GM19328 (cell line): Measurements from ENCODE around the gene FHIT.
"Not testable (repeated sequence)": the region's sequence is repeated elsewhere in the genome, so short reads cannot be mapped to it uniquely, and the experiment has no call there.

Experiments used
- ATAC-seq: cut with Tn5 transposase; IDR thresholded peaks from one replicate; pipeline ENCODE4 v1.9.1; 2021; ENCODE audit warnings: mild to moderate bottlenecking, moderate library complexity; ENCODE audit not compliant: unreplicated experiment

FHIT gene

DNA sequence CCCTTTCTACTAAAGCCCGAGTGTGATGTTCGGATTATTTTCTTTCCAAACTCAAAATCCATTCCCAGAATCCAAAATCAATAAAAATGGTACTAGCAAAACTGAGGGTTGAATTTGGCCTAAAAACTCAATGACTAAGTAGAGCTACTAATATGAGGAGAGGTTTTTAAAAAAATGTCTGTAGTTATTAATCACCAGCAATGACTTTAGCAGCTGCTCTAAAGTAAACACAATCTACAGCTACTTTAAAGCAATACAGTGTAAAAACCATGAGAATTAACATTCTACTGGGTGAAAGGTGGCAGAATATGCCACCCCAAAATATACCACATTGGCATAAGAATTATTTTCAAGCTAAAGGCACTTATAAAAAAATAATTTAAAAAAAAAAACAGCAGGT, 23.5 kb downstream of the FHIT start:
- no peak for ATAC-seq

DNA sequence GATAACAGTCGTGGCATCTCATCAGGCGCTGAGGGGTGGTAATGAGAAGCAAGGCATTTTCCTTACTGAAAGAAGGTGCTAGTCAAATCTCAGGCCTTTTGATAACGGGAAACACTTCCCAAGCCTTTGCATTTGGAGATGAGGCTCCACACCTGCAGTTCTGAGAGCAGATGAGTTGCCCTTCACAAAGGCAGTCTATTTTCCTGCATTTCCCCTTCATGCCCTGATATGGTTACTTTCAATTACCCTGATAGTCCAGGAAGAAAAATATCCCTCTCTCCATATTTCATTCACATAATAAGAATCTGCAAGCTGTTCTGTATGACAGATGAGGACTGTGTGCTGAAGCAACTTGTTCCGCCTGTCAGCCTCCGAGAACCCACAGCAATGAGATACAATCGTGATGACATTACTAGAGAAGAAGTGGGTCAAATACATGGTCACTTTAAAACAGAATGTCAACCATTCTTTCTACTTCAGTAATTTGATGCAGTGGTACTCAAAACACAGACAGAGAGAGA, 25.0 kb downstream of the FHIT start:
- no peak for ATAC-seq

DNA sequence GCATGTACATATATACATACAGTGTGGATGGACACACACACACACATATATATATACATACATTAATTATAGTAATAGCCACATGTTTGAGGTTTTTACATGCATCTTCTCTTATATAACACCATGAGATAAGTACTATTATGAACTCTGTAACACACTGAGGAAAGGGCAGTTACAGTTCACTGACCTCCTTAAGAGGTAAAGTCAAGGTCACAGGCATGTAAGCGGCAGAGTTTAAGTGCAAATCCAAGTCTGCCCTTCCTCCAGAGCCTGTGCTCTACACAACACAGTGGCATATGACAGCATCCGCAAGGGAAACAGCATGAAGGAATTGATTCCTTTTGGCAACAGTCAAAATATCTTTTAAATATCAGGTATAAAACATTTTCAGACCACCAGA, 26.4 kb downstream of the FHIT start:
- ATAC-seq = no peak

DNA sequence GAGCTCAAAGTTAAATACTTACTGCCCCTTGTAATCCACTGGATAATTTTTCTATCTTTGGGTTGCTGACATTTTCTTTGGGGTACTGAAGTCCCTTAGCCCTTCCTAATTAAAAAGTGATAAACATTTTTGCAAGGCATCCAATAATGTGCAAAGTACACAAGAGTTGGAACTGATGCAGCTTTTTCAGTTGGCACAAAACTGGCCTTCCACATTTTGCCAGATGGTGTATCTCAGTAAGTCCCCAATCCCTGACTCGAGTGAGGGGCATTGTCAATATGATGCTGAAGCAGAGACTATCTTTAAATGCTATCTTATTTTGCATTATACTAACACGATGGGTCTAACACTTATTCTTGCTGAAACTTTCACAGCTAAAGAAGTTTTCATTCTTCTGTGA, 27.8 kb downstream of the FHIT start:
- ATAC-seq = no peak

DNA sequence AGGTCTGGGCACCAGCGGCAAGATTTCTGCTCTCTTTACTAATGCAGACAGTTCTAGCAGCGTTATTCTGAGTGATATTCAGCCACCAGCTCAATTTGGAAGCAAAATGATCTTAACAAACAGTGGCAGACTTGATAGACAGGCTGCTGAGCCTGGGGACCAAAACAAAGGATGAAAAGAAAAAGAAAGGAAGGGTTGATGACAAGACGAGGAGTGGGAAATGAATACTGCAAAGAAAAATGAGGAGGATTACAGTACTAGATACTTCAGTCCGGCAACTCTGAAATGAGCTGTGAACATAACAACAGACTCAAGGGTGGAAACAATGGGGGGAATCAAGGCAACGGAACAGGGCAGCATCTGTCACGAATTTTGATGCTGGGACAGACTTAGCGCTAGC, 28.8 kb downstream of the FHIT start:
- ATAC-seq = no peak

DNA sequence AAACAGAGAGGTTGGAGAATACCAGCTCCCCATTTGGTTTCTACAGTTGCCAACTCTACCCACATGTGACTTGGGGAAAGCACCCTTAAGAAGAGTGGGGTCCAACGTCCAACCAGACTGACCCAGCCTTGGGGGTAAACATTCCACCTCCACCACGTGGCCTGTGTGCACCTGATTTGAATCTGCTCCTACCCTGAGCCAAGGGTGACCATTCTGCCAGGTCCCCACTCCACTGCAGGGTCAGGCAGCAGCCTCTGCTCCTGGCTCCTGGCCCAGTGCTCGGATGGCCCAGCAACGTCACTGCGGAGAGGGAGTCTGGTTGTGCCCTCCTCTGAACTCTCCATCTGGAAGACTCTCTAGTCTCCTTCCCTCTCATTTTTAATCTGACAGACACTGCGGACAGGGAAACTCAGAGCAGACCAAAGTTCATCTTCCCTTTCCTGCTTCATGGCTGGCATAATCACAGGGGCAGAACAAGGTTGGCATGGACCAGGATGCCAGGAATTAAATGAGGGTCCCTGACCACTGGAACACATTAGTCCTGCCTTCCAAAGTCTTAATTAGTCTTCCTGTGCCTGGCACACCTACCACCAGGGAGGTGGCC, 29.4 kb downstream of the FHIT start:
- ATAC-seq = no peak

DNA sequence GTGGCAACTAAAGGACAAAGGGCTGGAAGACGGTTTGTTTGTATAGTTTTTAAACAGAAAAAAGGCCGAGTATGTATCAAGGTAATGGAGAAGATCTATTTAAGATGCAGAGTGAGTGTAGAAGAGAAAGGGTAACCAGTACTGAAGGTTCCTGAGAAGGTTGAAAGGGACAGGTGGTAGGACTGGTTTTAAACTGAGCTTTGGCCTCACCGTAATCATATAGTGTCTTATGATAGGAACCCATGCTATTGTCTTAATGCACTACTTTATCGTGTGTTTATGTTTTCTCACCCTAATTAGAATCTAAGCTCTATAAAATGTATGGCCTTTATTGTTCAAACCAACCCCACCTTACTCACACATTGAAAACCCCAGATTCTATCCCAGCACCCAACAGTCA, 32.7 kb downstream of the FHIT start:
- ATAC-seq = no peak

DNA sequence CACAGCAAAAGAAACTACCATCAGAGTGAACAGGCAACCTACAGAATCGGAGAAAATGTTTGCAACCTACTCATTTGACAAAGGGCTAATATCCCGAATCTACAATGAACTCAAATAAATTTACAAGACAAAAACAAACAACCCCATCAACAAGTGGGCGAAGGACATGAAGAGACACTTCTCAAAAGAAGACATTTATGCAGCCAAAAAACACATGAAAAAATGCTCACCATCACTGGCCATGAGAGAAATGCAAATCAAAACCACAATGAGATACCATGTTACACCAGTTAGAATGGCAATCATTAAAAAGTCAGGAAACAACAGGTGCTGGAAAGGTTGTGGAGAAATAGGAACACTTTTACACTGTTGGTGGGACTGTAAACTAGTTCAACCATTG, 35.1 kb downstream of the FHIT start:
- not testable (repeated sequence) for ATAC-seq

DNA sequence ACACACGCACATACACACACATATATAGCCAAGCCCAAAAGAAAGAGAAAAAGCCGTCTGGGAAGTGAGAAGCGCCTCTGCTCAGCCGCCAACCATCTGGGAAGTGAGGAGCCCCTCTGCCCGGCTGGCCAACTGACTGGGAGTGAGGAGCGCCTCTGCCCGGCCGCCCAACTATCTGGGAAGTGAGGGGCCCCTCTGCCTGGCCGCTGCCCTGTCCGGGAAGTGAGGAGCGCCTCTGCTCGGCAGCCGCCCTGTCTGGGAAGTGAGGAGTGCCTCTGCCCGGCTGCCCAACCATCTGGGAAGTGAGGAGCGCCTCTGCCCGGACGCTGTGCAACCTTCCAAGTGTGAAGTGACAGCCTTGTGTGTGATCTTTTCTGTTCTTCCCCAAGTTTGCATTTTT, 49.2 kb downstream of the FHIT start:
- no peak for ATAC-seq

DNA sequence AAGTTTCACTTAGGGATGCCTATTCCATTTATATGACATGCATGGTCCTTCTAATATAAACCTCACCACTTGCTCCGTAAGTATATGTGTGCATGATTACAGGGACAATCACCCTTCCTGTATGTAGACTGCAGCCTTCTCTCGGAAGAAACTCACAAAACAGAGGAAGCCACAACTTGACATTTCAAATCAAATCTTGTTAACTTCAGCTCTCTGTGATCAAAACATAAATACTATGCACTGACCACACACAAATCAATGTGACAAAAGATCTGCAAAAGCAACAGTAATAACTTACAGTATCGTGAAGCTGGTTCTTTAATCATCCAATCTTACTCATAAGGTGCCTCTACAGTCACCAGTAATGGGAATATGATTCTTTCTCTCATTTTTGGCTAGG, 50.2 kb downstream of the FHIT start:
- ATAC-seq = no peak

DNA sequence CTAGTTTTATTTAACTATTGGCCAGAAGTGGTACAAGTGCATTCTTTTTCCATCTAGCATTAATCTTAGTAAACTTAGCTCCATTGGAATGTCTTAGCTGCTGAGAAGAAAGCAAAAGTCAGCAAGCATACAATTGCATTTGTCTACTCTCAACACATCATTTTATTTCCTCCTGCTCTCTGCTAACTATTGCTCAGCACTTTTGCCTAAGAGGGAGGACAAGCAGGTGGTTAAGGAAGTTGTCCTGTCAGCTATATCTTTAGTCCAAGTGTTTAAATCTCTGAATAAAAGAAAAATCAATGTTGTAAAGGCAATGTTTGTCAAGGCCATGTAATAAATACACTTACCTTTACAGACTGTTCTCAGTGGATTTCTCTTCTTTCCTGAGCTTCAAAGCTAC, 51.0 kb downstream of the FHIT start:
- ATAC-seq = no peak

DNA sequence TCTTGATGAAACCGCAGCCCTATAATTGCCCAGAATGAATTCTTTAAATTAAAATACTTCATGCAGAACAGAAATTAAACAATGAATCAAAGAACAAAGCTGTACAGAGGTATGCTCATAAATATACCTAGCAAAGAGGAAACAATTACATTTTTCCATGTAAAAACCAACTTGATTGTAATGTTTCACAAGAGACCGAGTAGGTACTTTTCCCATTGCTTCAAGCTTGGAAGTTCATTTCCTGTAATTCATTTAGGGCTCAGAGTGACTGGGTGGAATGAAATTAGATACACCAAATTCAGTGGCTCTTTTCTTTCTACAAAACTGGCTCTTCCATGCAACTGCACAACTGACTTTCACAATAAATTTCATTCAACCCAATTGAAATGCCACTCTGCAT, 51.4 kb downstream of the FHIT start:
- ATAC-seq = no peak

DNA sequence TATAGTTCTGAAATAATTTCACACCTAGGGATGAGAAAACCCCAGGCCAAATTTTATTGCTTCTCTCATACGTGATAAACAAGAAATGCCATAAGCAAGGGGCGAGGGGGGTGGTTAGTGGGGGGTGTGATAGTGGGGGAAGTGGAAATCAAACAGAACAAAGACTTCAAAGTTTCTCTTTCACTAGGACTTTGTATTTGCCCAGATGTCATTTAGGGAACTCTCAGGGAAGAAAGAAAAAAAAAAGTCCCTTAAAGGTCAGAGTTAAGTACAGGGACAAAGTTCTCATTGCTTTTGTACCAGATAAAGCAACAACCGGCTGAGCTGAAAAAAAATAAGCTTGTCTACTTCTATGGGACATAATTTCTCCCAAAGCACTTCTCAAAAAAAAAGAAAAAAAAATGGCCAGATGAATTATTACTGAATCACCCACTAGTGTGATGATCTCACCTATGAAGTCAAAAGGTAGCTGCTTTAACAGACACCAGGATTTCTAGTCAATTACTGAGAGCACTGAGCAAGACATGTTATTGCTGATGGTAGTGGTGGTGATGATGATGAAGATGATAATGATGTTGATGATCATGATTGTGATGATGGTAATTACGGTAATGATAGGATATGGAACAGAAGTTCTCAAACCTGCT, 56.2 kb downstream of the FHIT start:
- no peak for ATAC-seq

DNA sequence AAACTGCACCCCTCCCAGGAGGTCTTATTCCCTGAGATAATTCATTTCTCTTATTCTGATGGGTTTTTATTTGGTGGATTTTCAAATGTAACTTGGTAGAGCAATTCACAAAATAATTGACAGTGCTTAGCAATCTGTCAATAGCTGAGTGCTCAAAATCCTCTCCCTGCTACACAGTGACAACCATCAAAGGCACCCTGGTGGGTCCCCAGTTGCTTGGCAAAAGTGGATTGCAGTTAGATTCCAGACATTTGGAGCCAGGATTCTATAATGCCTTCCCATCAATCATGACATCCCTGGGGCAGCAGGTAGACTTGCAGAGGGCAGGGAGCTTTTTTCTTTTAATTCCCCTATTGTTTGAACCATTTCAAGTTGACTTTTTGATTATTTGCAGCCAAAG, 59.0 kb downstream of the FHIT start:
- ATAC-seq = no peak

DNA sequence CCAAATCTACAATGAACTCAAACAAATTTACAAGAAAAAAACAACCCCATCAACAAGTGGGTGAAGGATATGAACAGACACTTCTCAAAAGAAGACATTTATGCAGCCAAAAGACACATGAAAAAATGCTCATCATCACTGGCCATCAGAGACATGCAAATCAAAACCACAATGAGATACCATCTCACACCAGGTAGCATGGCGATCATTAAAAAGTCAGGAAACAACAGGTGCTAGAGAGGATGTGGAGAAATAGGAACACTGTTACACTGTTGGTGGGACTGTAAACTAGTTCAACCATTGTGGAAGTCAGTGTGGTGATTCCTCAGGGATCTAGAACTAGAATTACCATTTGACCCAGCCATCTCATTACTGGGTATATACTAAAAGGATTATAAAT, 61.0 kb downstream of the FHIT start:
- not testable (repeated sequence) for ATAC-seq

DNA sequence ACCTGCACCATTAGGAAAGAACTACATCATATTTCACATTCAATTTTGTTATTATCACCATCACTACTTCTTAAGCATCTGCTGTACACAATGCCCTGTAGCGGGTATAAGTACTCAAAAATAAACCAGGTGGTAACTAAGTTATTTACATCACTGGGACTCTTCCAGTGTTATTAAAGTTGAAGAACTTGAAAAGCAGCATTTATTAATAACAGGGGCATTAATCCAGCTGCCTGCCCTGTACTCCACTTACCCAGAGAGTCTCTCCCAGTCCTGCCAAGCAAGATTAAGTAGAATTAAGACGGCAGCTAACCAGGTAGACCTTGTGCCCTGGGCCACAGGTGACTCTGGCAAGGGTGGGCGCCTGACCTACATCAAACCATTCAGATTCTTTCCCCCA, 65.2 kb downstream of the FHIT start:
- ATAC-seq = no peak

DNA sequence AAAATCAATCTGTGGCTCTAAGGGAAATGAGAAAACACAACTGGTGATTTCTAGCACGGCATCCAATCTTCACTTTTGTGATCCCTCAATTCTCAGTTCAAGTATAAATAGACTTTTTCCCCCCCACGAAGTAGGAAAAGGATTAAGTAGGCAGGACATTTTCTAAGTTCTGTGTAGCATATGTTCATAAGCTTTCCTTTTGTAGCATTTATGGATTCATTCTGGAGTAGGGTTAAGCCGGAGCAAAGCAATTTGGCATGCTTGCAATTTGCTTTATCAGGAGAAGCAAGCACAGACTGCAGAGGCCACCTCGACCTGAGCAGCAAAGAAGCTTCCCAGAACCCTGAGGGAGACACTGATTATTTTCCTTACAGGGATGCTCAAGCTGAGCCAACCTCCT, 66.3 kb downstream of the FHIT start:
- ATAC-seq = no peak

DNA sequence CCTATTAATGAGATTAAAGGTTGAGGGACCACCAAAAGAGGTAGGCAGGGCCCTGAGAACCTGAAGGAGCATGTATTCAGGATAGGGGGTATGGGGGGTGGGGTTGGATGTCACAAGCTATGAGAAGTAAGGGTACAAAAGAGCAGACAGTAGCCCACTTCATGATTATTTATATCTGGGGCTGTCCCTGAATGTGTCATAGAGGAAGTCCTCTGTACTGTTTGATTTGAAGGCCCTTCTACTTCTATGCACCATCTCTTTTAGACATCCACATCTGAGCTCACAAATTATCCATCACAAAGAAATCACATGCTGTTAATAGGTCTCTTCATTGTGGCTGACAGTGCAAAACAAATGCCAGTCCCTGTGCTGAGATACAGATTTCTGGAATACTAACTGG, 68.6 kb downstream of the FHIT start:
- no peak for ATAC-seq

DNA sequence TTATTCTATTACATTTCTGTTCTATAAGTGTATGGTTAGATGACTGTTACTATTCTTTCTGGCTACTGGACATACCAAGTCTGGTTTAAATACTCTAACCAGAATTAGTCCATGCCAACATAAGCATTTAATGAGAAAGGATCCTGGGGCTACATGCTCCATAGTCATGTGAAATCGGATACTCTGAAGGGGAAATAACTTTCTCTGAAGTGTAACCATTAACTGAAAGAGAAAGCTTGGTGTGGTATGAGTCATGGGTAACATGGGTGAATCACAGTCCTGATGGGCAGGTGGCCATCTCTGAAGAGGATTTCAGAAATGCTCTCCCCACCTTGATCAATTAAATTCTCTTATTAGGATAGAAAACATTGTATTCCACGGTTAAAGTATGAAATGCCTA, 69.4 kb downstream of the FHIT start:
- ATAC-seq = peak; percentile 86

DNA sequence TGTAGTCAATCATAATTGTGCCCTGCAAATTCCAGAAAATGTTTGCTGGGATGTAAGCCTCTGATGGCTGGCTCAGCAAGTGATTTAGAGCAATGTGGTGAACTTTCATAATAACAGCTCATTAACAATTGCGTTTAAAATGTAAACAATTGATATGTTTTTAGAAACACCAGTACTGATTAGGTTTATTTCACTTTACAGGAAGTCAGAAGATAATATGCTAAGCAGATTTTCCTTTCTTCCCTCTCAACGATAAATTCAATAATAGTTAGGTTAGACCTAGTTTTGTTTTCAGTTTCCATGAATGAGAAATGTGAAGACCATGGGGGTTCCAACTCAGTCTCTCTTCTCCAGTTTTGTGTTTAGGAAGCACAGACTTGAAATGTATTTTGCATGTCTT, 71.0 kb downstream of the FHIT start:
- no peak for ATAC-seq

DNA sequence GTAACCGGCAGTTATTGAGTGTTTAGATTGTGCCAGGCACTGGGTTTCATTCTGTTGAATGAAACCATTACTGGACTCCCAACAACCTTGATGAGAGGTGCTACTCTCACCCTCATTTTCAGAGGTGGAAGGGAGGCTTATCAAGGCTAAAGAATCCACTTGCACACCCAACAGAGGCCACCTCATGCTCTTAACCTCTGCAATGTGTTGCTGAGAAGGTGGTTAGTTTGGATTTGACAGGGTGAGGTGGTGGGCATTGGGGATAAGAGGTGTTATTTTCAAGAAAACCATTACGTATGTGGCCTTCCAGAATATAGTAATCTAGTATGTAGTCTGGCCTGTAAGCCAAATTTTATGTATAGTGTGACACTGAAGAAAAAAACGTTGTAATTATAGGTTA, 73.1 kb downstream of the FHIT start:
- no peak for ATAC-seq

DNA sequence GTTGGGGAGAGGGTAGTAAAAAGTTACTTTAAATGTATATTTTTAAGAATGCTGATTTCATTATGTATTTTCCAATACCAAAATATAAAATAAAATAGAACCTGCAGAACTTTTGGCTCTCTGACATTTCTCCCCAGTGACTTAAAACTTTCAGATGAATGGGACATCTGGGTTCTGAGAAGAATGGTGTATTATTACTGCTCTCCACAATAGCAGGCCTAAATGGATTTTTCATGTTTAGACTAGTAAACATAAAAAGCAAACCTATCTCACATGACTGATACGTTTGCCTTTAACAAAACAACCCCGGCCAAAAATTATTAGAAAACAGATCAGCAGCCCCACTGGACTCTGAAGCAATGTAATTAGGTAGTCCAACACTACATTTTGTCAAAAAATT, 73.8 kb downstream of the FHIT start:
- ATAC-seq = no peak

DNA sequence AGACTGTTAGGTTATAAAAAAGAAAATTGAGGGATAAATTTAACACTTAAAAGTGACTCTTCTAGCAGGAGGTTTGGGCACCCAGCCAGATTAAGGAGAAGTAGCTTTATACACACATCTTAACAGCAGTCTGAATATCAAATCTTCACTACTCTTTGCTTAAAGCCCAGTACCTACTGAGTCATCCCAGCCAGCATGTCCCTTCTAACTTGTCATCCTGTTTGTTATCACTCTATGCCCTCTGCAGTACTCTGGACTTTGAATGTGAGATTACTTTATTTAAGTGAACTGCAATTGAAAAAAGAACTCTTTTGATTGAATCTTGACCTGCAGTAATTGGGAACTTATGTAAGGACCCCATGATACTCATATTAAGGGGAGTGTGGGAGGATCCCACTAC, 77.6 kb downstream of the FHIT start:
- ATAC-seq = no peak
